ENCODE results near the gene CDH8.
"Not testable (repeated sequence)": the region's sequence is repeated elsewhere in the genome, so short reads cannot be mapped to it uniquely, and the experiment has no call there.

The CDH8 gene

DNA sequence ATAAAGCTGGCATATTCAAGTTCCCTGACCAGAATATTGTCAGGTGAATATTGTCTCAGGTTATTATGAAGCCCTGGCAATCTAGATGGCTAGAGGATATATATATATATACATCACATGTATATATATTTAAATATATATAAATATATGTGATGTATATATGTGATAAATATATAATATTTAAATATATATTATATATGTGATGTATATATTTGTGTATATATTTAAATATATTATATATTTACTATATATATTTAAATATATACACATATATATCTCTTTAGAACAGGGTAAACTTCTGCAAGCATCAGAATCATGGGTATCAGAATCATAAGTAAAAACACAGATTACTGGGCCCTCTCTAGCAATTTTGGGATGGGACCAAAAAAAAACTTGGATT is 112.6 kb downstream of the CDH8 start:
- H3K9me3 ChIP-seq (ENCODE audit: insufficient read depth, low read length): no peaks in the 10 kb centered on the region
- no peaks in the 10 kb centered on the region for H4K20me1 ChIP-seq (ENCODE audit: low read depth, low read length)
- no peak for TF ChIP-seq EZH2phosphoT487 (conservative IDR thresholded peaks at IDR 0.05; ENCODE audit: low read length)
- TF ChIP-seq, protein P1, sequence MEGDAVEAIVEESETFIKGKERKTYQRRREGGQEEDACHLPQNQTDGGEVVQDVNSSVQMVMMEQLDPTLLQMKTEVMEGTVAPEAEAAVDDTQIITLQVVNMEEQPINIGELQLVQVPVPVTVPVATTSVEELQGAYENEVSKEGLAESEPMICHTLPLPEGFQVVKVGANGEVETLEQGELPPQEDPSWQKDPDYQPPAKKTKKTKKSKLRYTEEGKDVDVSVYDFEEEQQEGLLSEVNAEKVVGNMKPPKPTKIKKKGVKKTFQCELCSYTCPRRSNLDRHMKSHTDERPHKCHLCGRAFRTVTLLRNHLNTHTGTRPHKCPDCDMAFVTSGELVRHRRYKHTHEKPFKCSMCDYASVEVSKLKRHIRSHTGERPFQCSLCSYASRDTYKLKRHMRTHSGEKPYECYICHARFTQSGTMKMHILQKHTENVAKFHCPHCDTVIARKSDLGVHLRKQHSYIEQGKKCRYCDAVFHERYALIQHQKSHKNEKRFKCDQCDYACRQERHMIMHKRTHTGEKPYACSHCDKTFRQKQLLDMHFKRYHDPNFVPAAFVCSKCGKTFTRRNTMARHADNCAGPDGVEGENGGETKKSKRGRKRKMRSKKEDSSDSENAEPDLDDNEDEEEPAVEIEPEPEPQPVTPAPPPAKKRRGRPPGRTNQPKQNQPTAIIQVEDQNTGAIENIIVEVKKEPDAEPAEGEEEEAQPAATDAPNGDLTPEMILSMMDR (IDR thresholded peaks at IDR 0.05; ENCODE audit: insufficient read depth, low read length, poor library complexity, severe bottlenecking): no peak
- no peaks in the 10 kb centered on the region for H3K9me2 ChIP-seq (replicated peaks; ENCODE audit: insufficient read depth, low read length)
- H3K36me3 ChIP-seq (ENCODE audit: low read length): no peaks in the 10 kb centered on the region
- H3K4me3 ChIP-seq (ENCODE audit: insufficient read depth, low read length, poor library complexity, severe bottlenecking): no peak overlapping the region
- no peaks in the 10 kb centered on the region for H3F3A ChIP-seq (ENCODE audit: insufficient read depth)
- no peak overlapping the region for H3K27ac ChIP-seq (ENCODE audit: low read depth, low read length)
- no peak overlapping the region for H2AFZ ChIP-seq (ENCODE audit: low read depth, low read length, severe bottlenecking)
- no peak overlapping the region for H3K4me2 ChIP-seq (ENCODE audit: low read depth, low read length, poor library complexity, severe bottlenecking)
- H3K9ac ChIP-seq (ENCODE audit: low read length): no peak overlapping the region
- H3K27me3 ChIP-seq (ENCODE audit: low read length): no peaks in the 10 kb centered on the region
- no peaks in the 10 kb centered on the region for H3K79me2 ChIP-seq (ENCODE audit: insufficient read depth, low read length)

DNA sequence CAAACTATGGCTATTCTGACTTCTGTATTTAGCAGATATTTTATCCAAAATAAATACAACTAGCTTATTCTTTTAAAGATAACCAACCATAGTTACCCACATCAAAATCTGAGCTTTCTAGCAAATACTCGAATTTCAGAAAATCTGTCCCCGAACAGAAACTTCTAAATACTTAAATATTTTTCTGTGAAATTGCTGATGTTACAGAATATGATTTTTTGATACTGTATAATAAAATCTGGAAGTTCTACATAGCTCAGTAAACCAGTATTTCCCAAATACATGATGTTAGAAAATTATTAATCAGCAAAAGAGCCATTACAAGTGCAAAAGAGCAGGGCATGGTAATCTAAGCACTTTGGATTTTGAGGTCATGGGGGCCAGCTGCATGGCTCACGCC is 114.9 kb downstream of the CDH8 start:
- H3K9me3 ChIP-seq (ENCODE audit: insufficient read depth, low read length): no peaks in the 10 kb centered on the region
- no peaks in the 10 kb centered on the region for H3K79me2 ChIP-seq (ENCODE audit: insufficient read depth, low read length)
- no peaks in the 10 kb centered on the region for H3F3A ChIP-seq (ENCODE audit: insufficient read depth)
- no peaks in the 10 kb centered on the region for H4K20me1 ChIP-seq (ENCODE audit: low read depth, low read length)
- no peak overlapping the region for H3K9ac ChIP-seq (ENCODE audit: low read length)
- H3K27me3 ChIP-seq (ENCODE audit: low read length): no peaks in the 10 kb centered on the region
- H3K27ac ChIP-seq (ENCODE audit: low read depth, low read length): no peak overlapping the region
- H3K9me2 ChIP-seq (replicated peaks; ENCODE audit: insufficient read depth, low read length): no peaks in the 10 kb centered on the region
- H2AFZ ChIP-seq (ENCODE audit: low read depth, low read length, severe bottlenecking): no peak overlapping the region
- H3K36me3 ChIP-seq (ENCODE audit: low read length): no peaks in the 10 kb centered on the region
- TF ChIP-seq EZH2phosphoT487 (conservative IDR thresholded peaks at IDR 0.05; ENCODE audit: low read length): no peak
- TF ChIP-seq, protein P1 (IDR thresholded peaks at IDR 0.05; ENCODE audit: insufficient read depth, low read length, poor library complexity, severe bottlenecking): no peak
- no peak overlapping the region for H3K4me2 ChIP-seq (ENCODE audit: low read depth, low read length, poor library complexity, severe bottlenecking)
- H3K4me3 ChIP-seq (ENCODE audit: insufficient read depth, low read length, poor library complexity, severe bottlenecking): no peak overlapping the region

DNA sequence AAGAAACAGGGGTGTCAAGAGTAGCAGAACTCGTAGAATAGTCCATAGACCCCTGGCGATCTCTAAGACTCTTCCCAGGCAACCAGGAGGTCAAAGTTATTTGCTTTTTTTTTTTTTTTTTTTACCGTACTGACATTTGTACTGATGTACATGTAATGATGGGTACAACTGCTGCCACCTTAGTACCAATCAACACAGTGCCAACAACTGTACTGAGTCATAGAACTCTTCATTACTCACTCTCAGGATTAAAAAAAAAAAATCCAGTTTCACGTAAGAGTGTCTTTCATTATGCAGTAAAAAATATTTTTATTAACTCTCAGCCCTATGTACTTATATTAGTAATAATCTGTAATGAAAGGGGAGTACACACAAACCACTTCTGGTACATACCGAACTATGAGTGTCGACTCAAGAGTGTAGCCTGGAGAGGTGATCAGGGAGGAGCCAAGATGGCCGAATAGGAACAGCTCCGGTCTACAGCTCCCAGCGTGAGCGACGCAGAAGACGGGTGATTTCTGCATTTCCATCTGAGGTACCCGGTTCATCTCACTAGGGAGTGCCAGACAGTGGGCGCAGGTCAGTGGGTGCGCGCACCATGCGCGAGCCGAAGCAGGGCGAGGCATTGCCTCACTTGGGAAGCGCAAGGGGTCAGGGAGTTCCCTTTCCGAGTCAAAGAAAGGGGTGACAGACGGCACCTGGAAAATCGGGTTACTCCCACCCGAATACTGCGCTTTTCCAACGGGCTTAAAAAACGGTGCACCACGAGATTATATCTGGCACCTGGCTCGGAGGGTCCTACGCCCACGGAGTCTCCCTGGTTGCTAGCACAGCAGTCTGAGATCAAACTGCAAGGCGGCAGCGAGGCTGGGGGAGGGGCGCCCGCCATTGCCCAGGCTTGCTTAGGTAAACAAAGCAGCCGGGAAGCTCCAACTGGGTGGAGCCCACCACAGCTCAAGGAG is 118.1 kb downstream of the CDH8 start:
- not testable (repeated sequence) for H3K9ac ChIP-seq (ENCODE audit: low read length); H3K27me3 ChIP-seq (ENCODE audit: low read length); H3F3A ChIP-seq (ENCODE audit: insufficient read depth); H3K36me3 ChIP-seq (ENCODE audit: low read length); H3K79me2 ChIP-seq (ENCODE audit: insufficient read depth, low read length); H3K9me2 ChIP-seq (replicated peaks; ENCODE audit: insufficient read depth, low read length); H3K9me3 ChIP-seq (ENCODE audit: insufficient read depth, low read length); H3K4me2 ChIP-seq (ENCODE audit: low read depth, low read length, poor library complexity, severe bottlenecking); H2AFZ ChIP-seq (ENCODE audit: low read depth, low read length, severe bottlenecking); H3K27ac ChIP-seq (ENCODE audit: low read depth, low read length); H3K4me3 ChIP-seq (ENCODE audit: insufficient read depth, low read length, poor library complexity, severe bottlenecking); H4K20me1 ChIP-seq (ENCODE audit: low read depth, low read length)

DNA sequence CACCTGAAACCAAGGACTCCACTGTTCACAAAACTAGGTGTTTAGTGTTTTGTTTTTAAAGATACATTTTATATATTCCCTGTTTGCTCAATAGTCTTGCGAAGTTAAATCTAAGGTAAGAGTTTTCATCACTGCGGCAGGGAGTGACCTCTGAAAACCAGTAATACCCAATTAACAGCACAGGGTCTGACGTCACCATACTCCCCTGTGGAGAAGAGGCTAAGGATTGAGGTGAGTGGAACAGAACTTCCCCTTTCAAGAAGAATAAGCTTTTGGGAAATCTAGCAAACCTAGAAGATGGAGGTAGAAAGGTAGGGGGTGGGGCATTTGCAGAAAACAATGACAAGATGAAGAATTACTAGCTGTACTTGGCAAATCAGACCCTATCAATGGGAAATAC is 120.7 kb downstream of the CDH8 start:
- H3K27me3 ChIP-seq (ENCODE audit: low read length): no peaks in the 10 kb centered on the region
- TF ChIP-seq, protein P1 (IDR thresholded peaks at IDR 0.05; ENCODE audit: insufficient read depth, low read length, poor library complexity, severe bottlenecking): no peak
- no peak for TF ChIP-seq EZH2phosphoT487 (conservative IDR thresholded peaks at IDR 0.05; ENCODE audit: low read length)

More for the DNA sequence above, 120.7 kb downstream of the CDH8 start:
- Histone ChIP-seq H3K27ac (ENCODE audit: low read depth, low read length) (no peak overlapping the region), H3K4me2 (ENCODE audit: low read depth, low read length, poor library complexity, severe bottlenecking) (no peak overlapping the region), H3K36me3 (ENCODE audit: low read length) (no peaks in the 10 kb centered on the region), H3K79me2 (ENCODE audit: insufficient read depth, low read length) (no peaks in the 10 kb centered on the region), H3K9ac (ENCODE audit: low read length) (no peak overlapping the region), H2AFZ (ENCODE audit: low read depth, low read length, severe bottlenecking) (no peak overlapping the region), H3K4me3 (ENCODE audit: insufficient read depth, low read length, poor library complexity, severe bottlenecking) (no peak overlapping the region), H3F3A (ENCODE audit: insufficient read depth) (no peaks in the 10 kb centered on the region), H3K9me2 (replicated peaks; ENCODE audit: insufficient read depth, low read length) (no peaks in the 10 kb centered on the region), H3K9me3 (ENCODE audit: insufficient read depth, low read length) (no peaks in the 10 kb centered on the region), H4K20me1 (ENCODE audit: low read depth, low read length) (no peaks in the 10 kb centered on the region)
